PC-3 (cell line): ENCODE results near the gene LBHD2. TPM values are rescaled to one million over a fixed set of nuclear protein-coding genes. Genes with fewer than 3 reads are reported as not detected.

Experiments used
- ATAC-seq: fragments of 200-7000 bp; cut with Tn5 transposase; 2 replicates; pipeline ENCODE4 v1.9.1; 2020; ENCODE audit warnings: mild to moderate bottlenecking, moderate library complexity
- BruUV-seq: library from RNA; stranded (reverse); fragments of 400-500 nt; replicated peaks from 2 replicates; lab custom pipeline; 2021; lab: Mats Ljungman, UMichigan
- CTCF ChIA-PET: fragments of 300-600 bp; sonication (Branson Sonifier 250); formaldehyde crosslinking; loops from one replicate; lab custom pipeline; 2022; ENCODE audit warnings: antibody characterized with exemption; lab: Charles Lee
- POLR2A ChIA-PET: fragments of 300-600 bp; sonication (Branson Sonifier 250); formaldehyde crosslinking; loops from one replicate; lab custom pipeline; 2022; ENCODE audit warnings: antibody characterized with exemption; ENCODE audit not compliant: unreplicated experiment; lab: Charles Lee
- DNase-seq: peaks from one replicate; pipeline ENCODE4 v3.0.0-alpha.2; 2015
- H2AFZ ChIP-seq: fragments of 300-600 bp; sonication (generic); 2 replicates; pipeline ENCODE4 v1.6.0; 2016; ENCODE audit warnings: antibody characterized with exemption, low read length
- H3F3A ChIP-seq: fragments of 300-600 bp; sonication (generic); one replicate; pipeline ENCODE4 v1.6.0; 2017; ENCODE audit warnings: antibody characterized with exemption, low read length, control low read depth, mild to moderate bottlenecking; ENCODE audit not compliant: unreplicated experiment
- H3K27ac ChIP-seq: fragments of 300-600 bp; sonication (generic); 2 replicates; pipeline ENCODE4 v1.5.1; 2016; ENCODE audit warnings: mild to moderate bottlenecking, low read length
- H3K27me3 ChIP-seq: fragments of 300-600 bp; sonication (generic); 2 replicates; pipeline ENCODE4 v1.6.1; 2016; ENCODE audit warnings: low read length, mixed read lengths
- H3K36me3 ChIP-seq: fragments of 300-600 bp; sonication (generic); 2 replicates; pipeline ENCODE4 v1.6.1; 2016; ENCODE audit warnings: low read depth, mixed run types, low read length, mixed read lengths
- H3K4me1 ChIP-seq: fragments of 300-600 bp; sonication (generic); 2 replicates; pipeline ENCODE4 v1.5.1; 2016; ENCODE audit warnings: low read length; ENCODE audit not compliant: insufficient read depth
- H3K4me2 ChIP-seq: fragments of 300-600 bp; sonication (generic); 2 replicates; pipeline ENCODE4 v1.6.0; 2016; ENCODE audit warnings: low read length
- H3K4me3 ChIP-seq: fragments of 300-600 bp; sonication (generic); 2 replicates; pipeline ENCODE4 v1.5.1; 2016; ENCODE audit warnings: mild to moderate bottlenecking, low read length, mixed read lengths
- H3K79me2 ChIP-seq: fragments of 300-600 bp; sonication (generic); 2 replicates; pipeline ENCODE4 v1.6.1; 2017; ENCODE audit warnings: low read length, mixed read lengths
- H3K9ac ChIP-seq: fragments of 300-600 bp; sonication (generic); 2 replicates; pipeline ENCODE4 v1.6.0; 2016; ENCODE audit warnings: mild to moderate bottlenecking, low read length
- H3K9me2 ChIP-seq: fragments of 300-600 bp; sonication (generic); replicated peaks from 2 replicates; pipeline ENCODE4 v1.6.1; 2016; ENCODE audit warnings: mixed run types, low read length, mixed read lengths
- H3K9me3 ChIP-seq: fragments of 300-600 bp; sonication (generic); 2 replicates; pipeline ENCODE4 v1.6.1; 2016; ENCODE audit warnings: low read length, mixed read lengths
- H4K20me1 ChIP-seq: fragments of 300-600 bp; sonication (generic); 2 replicates; pipeline ENCODE4 v1.6.1; 2016; ENCODE audit warnings: low read length, mixed read lengths
- CTCF ChIP-seq: fragments of 300-600 bp; sonication (generic); conservative IDR thresholded peaks from 2 replicates; pipeline ENCODE4 v1.5.1; 2017; ENCODE audit warnings: antibody characterized with exemption, low read depth, mild to moderate bottlenecking, low read length
- EZH2 ChIP-seq: fragments of 300-600 bp; sonication (generic); IDR thresholded peaks from one replicate; pipeline ENCODE4 v1.6.1; 2017; ENCODE audit warnings: antibody characterized with exemption, mild to moderate bottlenecking, low read length; ENCODE audit not compliant: unreplicated experiment
- EZH2phosphoT487 ChIP-seq: fragments of 300-600 bp; sonication (generic); IDR thresholded peaks from 2 replicates; pipeline ENCODE4 v1.6.1; 2018; ENCODE audit warnings: mild to moderate bottlenecking, antibody characterized with exemption, low read length, borderline replicate concordance
- intact Hi-C: fragments of 100-400 bp; cut with micrococcal nuclease; formaldehyde crosslinking; loops from 2 replicates; pipeline ENCODE4 v1.9.0; 2023
- total RNA-seq: library from RNA; depleted of rRNA; stranded (reverse); fragments of >200 nt; gene quantifications from 2 replicates; pipeline ENCODE4 v1.2.3, GENCODE V29; 2014

The LBHD2 gene
- total RNA-seq, 1 experiment from 2014 or later, result not detected

- CTCF ChIA-PET, result no interaction called here
- no peaks in the 10 kb centered on the region for H3K9me2 ChIP-seq
- POLR2A ChIA-PET, result no interaction called here
- 0 out of 2 replicates have a peak, but pooled peaks cover 6% of the 10 kb centered on the region for H4K20me1 ChIP-seq
- intact Hi-C loops, result no loop called here
- H3K4me3 ChIP-seq, result peak overlapping the region; percentile 80
- H3F3A ChIP-seq, result no peaks in the 10 kb centered on the region
- H3K9me3 ChIP-seq, result no peaks in the 10 kb centered on the region
- peak overlapping the region; percentile 81 for H2AFZ ChIP-seq
- H3K27ac ChIP-seq, result no peak overlapping the region
- H3K9ac ChIP-seq, result 0 out of 2 replicates have a peak overlapping the region, but pooled peaks have one; percentile 37
- TF ChIP-seq CTCF (no peak), EZH2 (no peak), EZH2phosphoT487 (no peak)
- H3K36me3 ChIP-seq, result no peaks in the 10 kb centered on the region
- peak overlapping the region; percentile 88 for H3K4me2 ChIP-seq
- no peak for DNase-seq
- no TSS peak for BruUV-seq
- no peak for ATAC-seq
- peaks cover 38% of the 10 kb centered on the region for H3K79me2 ChIP-seq
- H3K27me3 ChIP-seq, result no peaks in the 10 kb centered on the region
- H3K4me1 ChIP-seq, result peaks cover 36% of the 10 kb centered on the region
Observed at GRCh38 chr14:103122585-103122946, 38.6 kb downstream of the LBHD2 start.

- ChIA-PET POLR2A (no interaction called here), CTCF (interaction anchor here (0.5 to 1.0 kb wide), 3 partner anchors 13 to 173 kb away, joined by 3 to 4 read pairs (median 3); no protein-coding TSS in a partner anchor)
- H3K4me1 ChIP-seq, result peaks cover 41% of the 10 kb centered on the region
- 0 out of 2 replicates have a peak, but pooled peaks cover 6% of the 10 kb centered on the region for H4K20me1 ChIP-seq
- H2AFZ ChIP-seq, result peak within 1 kb of the TSS; percentile 81
- ATAC-seq, result peak; percentile 21
- no peaks in the 10 kb centered on the region for H3F3A ChIP-seq
- no peaks in the 10 kb centered on the region for H3K36me3 ChIP-seq
- peak within 1 kb of the TSS; percentile 80 for H3K4me3 ChIP-seq
- no TSS peak for BruUV-seq
- H3K27me3 ChIP-seq, result no peaks in the 10 kb centered on the region
- H3K9me3 ChIP-seq, result no peaks in the 10 kb centered on the region
- no peak within 1 kb of the TSS for H3K27ac ChIP-seq
- DNase-seq, result no peak
- no peaks in the 10 kb centered on the region for H3K9me2 ChIP-seq
- H3K79me2 ChIP-seq, result peaks cover 43% of the 10 kb centered on the region
- intact Hi-C loops, result no loop called here
- TF ChIP-seq EZH2 (no peak), CTCF (no peak), EZH2phosphoT487 (no peak)
- peak within 1 kb of the TSS; percentile 88 for H3K4me2 ChIP-seq
- peak within 1 kb of the TSS; percentile 74 for H3K9ac ChIP-seq
Observed at GRCh38 chr14:103122947-103123633, 39.1 kb downstream of the LBHD2 start, which contains the start of gene TNFAIP2. Gene TNFAIP2 (plus strand): TSS chr14:103123461. CDS start chr14:103126458, 2,997 bp downstream.
